HG02973 (cell line): ENCODE data around the gene RGS5.

Experiments
- ATAC-seq: cut with Tn5 transposase; IDR thresholded peaks from one replicate; pipeline ENCODE4 v1.9.1; 2021; ENCODE audit warnings: moderate library complexity; ENCODE audit not compliant: unreplicated experiment

Gene RGS5

GRCh38 chr1:163186862-163187261, 15.9 kb downstream of the RGS5 start:
- no peak for ATAC-seq

- ATAC-seq, result no peak
Observed at GRCh38 chr1:163182330-163182949, 20.3 kb downstream of the RGS5 start.

- ATAC-seq, result no peak
Observed at GRCh38 chr1:163178628-163179027, 24.1 kb downstream of the RGS5 start.

- ATAC-seq, result no peak
Observed at GRCh38 chr1:163176797-163177196, 25.9 kb downstream of the RGS5 start.

DNA sequence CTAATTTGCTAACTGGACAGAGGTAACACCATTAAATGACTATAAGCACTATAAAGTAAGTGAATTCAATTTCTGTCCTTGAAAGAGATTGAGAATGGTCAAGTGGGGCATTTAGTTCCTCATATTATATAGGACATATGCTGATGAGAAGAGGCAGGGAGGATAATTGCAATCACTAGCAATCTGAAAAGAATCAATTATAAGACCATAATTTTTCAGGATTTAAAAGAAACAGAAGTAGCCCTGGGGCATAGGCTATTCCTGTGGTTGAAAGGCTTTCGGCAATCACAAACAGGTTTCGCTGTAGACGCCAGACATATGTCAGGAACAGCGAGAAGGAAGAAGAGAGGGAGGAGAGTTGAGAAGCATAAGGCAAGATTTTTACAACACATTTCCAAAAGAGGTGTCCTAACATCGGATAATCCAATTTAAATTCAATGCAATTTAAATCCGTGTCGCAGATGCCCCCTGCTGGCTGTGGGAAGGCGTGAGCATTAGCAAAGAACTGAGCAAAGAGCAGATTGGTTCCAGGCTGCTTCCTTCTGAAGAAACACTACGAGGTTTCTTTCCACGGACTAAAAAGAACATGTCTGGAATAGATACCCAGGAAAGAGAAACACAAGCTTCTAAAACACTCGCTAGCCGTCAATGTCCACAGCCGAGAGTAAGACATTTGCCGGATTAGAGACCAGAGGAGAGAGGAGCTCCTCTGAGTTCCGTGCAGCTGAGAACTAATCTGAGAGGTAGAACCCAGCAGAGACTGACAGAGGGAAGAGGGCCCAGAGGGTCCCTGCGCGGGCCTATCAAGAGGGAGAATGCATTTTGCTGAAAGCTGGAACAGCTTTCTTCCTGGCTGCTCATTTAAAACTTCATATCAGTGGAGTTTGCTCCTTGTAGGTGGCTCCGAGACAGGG, 27.9 kb downstream of the RGS5 start:
- ATAC-seq, result no peak

DNA sequence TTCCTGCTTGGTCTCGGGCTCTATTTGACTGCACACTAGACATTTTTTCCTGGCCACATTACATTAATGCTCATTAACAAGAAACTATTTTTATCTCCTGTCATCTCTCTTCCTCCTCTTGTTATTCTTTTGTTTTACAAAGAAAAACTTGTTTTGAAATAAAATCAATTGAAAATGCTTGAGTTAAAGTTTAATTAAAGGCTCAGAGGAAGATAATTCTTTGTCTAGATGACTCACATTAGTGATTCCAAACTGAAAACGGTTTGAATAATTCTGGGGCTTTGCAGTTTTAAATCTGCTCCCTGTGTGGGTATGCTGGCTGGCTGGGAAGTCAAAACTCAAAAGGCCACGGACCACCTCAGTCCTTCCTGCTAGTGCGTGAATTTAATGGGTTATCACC, 29.6 kb downstream of the RGS5 start:
- ATAC-seq, result no peak

DNA sequence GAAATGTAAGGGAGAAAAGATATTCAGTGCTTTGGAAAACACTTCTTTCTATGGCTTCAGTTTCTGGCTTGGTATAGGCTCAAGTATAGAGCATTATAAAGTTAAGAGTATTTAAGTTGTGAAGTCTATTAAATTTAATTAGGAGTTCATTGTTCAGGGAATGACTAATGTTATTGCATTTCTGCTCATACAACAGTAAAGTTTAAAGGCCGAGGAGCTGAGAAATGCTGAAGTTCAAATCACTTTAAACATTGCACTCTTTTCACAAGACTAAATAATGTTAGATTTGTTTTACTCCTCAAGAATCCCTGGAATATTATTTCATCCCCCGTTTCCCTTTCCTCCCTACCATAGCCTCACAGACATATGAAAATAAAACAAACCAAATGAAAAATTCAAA, 30.1 kb downstream of the RGS5 start:
- no peak for ATAC-seq

- ATAC-seq, result no peak
Observed at GRCh38 chr1:163171826-163172225, 30.9 kb downstream of the RGS5 start.

DNA sequence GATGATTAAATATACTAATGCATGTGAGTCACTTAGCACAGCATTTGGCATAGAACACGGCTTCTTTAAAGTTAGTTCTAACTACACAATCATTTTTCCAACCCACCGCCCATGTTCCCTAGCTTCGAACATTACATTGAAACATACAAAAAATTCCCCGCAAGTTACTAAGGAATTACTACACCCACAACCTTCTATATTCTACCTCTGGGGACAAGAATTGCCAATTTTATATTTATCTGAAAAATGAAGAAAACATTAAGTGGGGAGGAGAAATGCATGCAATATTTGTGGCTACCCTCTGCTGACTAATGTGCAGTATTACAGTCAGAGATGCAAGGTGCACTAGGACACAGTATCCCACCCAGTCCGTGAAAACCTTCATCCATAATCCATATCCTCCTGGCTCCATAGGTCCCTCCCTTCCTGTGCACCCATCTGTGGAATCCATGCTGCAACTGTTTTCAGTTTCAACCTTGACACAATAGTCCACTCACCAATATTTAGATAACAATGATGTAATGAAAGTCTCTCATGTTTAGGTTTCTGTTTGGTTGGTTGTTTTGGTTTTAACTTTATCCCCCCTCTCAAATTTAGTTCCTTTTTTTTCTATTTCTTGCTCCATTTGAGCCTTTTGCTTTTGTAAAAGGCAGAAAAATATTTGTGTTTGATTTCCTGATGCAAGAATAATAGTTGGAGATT, 31.6 kb downstream of the RGS5 start:
- ATAC-seq, result no peak

- no peak for ATAC-seq
Observed at GRCh38 chr1:163170331-163170730, 32.4 kb downstream of the RGS5 start.

DNA sequence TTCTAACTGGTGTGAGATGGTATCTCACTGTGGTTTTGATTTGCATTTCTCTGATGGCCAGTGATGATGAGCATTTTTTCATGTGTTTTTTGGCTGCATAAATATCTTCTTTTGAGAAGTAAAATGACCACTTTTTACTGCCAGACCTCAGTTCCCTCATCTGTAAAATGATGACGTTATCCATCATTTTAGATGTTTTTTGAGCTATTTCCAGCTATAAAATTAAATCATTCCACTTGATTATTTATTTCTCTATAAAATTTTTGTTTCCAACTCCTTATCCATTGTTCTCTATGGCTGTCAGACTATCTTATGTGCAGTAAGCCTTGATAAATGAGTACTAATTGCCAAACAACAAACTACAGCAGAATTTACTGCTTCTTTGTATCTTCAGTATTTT, 33.2 kb downstream of the RGS5 start:
- no peak for ATAC-seq

GRCh38 chr1:163168053-163168452, 34.7 kb downstream of the RGS5 start:
- ATAC-seq, result no peak

DNA sequence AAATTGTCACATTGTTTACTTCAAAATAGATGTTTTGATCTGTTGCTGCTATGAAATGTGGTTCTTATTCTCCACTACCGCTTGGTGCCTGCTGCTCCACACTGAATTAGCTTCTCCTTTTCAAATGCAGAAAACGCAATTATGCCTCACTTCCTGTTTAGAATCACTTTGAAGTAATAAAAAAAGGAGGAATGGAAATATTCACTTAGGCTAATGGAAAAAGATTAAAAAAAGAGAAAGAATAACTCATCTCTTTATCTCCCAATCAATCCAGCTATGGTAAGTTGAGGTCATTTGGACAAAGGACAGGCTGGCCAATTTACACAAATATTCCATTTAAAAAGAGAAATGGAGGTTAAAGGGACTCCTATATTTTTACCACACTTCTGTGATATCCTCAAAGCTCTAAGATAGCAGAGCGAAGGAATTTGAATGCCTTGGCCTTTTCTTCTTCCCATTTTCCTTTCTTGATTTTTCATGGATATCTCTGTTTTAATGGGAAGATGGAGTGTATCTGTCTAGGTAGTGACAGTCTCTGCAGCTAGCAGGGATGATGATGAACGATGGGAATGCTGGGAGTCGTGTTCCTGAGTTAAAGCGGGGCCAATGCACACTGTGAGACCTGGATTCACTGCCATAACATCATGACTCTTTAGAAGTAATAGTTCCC, 35.7 kb downstream of the RGS5 start:
- no peak for ATAC-seq

- ATAC-seq, result no peak
Observed at GRCh38 chr1:163165119-163165518, 37.6 kb downstream of the RGS5 start.

DNA sequence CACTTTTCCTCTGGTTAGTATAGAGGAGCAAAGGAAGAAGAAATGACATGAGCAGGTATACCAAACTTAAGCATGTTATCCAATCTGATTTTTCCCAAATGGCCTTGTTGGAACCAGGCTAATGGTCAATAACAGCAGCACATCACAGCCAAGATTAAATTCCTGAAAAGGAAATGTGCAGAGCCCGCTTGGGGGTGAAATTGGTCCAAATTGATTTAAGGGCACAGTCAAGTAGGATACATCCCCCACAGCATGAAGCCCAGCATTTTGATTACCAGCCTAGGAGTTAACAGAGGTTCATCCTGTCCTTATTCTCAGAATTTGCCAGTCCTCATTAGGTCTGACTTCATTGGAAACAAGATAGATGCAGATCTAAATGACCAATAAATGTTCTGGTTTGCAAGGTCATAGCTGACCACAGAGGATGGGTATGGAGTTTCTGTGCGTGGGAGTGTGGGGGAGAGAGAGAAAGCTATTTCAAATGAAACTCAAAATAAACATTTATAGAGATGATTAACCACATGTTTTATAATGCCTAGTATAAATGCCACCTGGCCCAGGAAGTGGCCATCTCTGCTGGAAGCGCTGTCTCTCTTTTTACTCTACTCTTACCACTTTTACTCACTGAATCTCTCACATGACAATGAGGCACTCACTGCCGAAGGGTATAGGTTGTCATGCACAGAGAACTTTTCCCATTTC, 38.7 kb downstream of the RGS5 start:
- ATAC-seq, result no peak

- ATAC-seq, result no peak
Observed at GRCh38 chr1:163163163-163163562, 39.6 kb downstream of the RGS5 start.

GRCh38 chr1:163162381-163162914, 40.3 kb downstream of the RGS5 start:
- no peak for ATAC-seq

- ATAC-seq, result no peak
Observed at GRCh38 chr1:163161841-163162240, 40.9 kb downstream of the RGS5 start.

DNA sequence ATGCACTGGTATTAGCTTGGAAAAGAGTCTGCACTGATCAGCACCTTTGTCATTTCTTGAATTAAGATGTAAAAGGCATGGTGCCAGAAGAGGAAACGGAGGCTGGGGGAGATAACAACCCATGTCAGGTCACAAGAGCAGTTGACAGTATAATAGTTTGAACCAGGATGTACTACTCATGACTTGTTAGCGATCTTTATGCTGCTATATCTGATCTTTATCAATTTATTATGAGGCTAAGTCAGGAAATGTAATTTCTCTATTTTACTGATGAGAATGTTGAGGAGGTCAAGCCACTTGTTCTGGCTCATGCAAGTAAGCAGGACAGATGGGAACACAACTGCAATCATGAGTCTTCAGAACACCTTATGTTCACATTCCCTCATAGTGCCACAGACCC, 41.4 kb downstream of the RGS5 start:
- ATAC-seq, result no peak

DNA sequence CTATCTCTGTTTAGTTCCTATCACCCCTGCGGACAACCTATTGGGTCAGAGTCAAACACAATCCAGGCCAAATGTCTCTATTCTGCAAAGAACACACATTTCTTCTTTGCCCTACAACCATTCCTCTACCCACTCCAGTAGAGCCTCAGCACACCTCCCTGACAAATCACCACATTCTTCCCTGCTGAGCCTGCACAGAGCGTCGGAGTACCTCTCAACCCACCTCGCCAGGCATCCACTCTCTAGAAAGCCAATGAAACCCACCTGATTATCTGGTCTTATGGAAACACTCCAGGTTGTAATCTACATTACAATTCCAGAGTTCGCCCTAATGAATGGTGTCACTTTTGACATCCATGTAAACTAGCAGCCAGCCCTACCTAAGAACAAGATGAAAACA, 47.1 kb downstream of the RGS5 start:
- no peak for ATAC-seq
